GM21526 (cell line): ENCODE data around the gene ELN.

ENCODE experiments used
- ATAC-seq: cut with Tn5 transposase; IDR thresholded peaks from one replicate; pipeline ENCODE4 v1.9.1; 2021; ENCODE audit warnings: moderate library complexity; ENCODE audit not compliant: unreplicated experiment, low FRiP score

The ELN gene

GRCh38 chr7:74022507-74022906 is 5.5 kb upstream of the ELN start:
- no peak for ATAC-seq

- no peak for ATAC-seq
Measured at GRCh38 chr7:74023092-74023536, 4.9 kb upstream of the ELN start.

GRCh38 chr7:74023786-74024185 is 4.2 kb upstream of the ELN start:
- ATAC-seq: no peak

DNA sequence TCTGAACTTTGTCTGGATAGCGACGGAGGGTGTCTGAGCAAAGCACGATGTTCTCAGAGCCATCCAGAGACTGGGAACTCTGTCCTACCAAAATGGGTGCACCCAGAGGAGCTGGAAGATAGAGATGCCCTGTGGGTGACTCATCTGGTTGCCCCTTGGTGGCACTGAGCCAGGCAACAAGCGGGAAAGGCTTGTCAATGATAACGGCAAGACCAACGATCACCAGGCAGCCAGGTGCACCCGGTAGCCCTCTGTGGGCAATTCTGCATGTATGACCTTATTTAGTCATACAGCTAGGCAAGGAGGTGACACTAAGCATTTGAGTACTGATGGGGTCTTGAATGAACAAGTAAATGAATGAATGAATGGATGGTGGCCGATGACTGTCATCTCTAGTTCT is 2.8 kb upstream of the ELN start:
- no peak for ATAC-seq

DNA sequence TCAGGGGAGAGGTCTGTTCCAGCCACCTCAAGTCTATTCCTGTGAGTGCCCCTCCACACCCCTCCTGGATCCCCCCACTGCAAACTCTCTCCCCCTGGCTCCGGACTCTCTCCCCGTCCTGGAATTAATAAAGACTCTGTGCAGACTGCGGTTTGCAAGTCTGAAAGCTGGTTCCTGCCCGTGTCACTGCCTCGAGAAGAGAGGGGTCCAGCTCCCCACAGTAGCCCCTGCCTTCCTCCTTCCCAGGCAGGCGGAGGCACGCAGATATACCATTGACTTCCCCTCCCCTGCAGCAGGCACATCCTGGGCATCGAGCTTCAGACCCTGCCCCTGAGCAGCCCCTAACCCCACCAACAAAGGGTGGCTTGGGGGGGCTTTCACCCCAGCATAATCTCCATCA is 2.2 kb upstream of the ELN start:
- no peak for ATAC-seq

- no peak for ATAC-seq
Measured at GRCh38 chr7:74026406-74026902, 1.5 kb upstream of the ELN start.

DNA sequence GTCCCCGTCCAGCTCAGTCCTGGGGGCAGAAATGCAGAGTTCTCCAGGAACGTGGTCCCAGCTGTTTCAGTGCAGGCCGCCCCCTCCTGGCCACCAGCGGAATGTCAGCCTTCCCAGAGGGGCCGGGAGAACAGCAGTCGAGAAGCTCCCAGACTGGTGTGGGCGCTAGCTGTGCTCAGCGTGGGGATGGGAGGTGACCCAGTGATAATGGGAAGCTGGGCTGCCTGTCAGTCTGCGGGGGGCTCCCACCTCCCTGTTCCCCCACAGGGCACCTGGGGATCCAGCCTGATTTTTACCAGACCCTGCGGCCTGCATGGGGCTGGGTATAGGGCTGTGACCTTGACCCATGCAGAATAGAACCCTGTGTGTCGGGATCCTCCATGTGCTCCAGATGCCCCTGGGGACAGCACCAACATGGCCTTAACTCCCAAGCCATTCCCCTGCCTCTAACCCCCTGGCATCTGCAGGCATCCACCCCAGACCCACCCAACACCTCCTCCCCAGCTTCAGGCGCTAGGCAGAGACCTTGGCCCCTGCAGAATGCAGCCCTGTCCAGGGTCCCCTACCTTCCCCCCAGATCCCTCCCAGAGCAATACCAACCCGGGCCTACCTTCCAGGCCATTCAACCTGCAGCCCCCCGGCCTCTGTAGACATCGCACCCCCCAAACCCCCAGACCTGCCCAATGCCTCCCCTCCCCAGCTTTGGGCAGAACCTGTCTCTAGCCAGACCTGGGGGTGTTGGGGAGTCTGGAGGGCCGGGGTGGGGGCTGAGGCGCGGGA is 880 bp upstream of the ELN start:
- no peak for ATAC-seq

DNA sequence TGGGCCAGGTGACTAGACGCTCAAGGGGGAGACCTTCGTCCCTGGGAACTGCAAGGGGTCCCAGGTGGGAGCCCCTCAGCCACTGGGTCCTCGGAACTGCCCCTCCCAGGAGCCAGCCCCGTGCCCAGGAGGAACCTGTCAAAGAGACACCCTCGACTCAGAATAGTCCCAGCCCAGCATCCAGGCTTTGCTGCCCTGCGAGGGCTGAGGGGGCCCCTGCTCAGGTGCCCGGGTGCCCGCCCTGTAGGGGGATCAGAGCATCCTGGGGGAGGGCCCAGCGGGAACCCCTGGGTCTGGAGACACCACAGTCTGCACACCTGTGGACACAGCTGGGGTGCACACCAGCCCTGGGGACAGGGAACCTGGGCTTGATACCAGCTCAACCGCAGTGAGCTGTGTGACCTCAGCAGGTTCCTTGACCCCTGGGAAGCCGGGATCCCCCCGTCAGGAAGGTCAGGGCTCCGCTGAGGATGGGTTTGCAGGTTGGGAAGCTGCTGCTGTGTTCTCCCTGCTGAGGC is 407 bp downstream of the ELN start:
- ATAC-seq: no peak

- ATAC-seq: no peak
Measured at GRCh38 chr7:74029089-74029785, 1.3 kb downstream of the ELN start.

GRCh38 chr7:74029991-74030415 is 2.0 kb downstream of the ELN start:
- no peak for ATAC-seq

DNA sequence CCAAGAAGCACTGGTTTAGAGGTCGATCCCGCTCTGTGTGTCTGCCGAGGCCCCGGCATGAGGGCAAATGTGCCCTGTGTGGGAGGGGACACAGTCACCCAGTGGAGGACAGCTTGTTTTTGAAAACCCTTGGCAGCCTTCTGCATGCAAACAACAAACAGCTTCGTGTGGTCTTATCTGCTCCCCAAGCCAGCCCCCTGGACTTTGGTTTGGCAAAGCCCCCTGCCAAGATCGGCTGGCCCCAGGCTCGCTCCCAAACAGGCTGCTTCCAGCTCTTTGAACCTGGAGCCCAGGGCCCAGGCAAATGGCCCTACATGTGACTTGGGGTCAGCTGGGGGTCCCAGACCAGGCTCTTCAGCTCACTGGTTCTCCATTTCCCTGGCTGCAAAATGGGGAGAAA is 2.9 kb downstream of the ELN start:
- no peak for ATAC-seq

DNA sequence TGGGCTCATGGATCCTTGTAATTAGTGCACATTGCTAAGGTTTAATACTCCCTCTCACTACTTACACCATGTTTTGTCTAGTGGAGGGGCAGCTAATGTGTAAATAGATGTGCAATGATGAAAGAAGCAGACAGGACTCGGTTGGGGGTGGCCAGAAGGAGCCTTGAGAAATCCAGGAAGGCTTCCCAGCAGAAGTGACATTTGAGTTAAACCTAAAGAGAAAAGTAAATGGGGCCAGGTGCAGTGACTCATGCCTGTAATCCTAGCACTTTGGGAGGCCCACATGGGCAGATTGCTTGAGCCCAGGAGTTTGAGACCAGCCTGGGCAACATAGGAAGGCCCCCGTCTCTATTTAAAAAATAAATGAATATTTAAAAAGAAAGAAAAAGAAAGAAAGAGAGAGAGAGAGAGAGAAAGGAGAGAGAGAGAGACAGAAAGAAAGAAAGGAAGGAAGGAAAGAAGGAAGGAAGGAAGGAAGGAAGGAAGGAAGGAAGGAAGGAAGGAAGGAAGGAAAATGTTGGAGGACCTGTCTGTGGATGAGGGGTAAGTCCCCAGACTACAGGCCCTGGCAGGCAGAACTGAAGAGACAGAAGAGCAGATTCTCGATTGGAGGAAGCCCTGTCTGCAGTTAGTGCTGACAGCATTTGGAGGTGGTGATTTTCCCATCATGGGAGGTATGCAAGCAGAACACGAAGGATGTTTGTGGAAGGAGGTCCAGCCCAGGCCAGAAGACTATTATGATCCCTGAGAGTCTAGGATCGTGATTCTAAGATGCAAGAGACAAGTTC is 3.6 kb downstream of the ELN start:
- no peak for ATAC-seq

DNA sequence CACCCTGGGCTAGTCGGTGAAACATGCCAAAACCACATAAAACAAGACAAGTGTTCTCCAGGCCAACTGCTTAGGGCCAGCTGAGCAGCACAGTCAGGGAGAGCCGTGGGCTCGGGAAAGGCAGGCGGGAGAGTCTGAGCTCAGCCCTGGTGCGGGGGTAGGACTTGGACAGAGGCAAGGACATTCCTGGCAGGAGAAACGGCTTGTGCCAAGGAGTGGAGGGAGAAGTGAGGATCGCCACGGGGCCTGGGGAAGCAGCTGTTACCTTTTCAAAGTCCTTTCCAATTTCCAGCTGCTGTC is 4.2 kb downstream of the ELN start:
- ATAC-seq: no peak

DNA sequence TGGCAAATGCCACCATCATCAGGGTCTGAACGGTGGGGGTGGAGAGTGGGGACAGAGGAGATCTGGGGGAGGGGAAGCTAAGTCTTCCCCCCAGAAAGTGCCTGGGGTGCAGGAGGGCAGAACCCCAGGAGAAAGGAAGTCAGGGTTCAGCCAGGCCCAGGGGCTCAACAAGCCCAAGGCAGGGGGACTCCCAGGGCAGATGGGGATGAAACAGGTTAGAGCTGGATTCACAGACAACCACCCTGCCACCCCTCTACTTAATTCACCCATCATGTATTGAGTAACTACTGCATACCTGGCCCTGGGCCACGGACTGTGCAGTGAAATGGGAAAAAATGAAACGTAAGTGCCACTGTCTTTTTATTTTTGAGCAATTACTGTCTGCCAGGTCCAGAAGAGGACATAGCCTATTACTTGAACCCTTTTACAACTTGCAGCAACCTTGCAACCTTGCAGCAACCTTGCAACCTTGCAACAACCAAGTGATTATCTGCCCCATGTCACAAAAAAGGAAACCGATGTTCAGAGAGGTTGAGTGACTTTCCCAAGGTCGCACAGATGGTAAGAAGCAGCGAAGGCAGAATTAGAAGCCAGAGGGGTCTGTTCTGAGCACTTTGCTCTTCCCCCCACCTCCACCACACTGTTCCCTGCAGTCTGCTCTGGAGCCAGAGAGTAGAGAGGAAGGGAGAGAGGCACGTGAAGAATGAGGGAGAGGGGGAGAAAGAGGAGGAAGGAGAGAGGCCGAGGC is 4.8 kb downstream of the ELN start:
- ATAC-seq: no peak

GRCh38 chr7:74033372-74034311 is 5.7 kb downstream of the ELN start:
- ATAC-seq: no peak

- no peak for ATAC-seq
Measured at GRCh38 chr7:74037609-74038008, 9.6 kb downstream of the ELN start.

GRCh38 chr7:74038194-74038961 is 10.4 kb downstream of the ELN start:
- ATAC-seq: no peak

DNA sequence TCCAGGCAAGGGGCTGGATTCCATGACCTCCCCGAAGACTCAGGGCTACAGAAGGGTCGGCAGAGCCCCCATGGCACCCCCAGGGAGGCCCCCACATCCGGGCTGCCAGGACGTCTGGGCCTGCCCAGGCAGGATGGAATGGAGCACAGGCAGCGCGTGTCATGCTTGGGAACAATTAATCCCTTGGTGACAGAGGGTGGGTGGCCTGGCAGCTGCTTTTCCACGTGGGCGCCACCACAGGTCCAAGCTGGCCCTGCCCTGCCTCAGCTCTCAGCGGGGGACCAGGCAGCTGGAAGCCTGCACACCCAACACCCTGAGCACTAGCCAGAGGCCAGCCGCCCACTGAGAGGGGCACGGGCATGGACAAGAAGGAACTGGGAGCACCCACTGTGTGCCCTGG is 11.4 kb downstream of the ELN start:
- no peak for ATAC-seq
